ENCODE measurements around the gene ZDHHC8.

Gene ZDHHC8

DNA sequence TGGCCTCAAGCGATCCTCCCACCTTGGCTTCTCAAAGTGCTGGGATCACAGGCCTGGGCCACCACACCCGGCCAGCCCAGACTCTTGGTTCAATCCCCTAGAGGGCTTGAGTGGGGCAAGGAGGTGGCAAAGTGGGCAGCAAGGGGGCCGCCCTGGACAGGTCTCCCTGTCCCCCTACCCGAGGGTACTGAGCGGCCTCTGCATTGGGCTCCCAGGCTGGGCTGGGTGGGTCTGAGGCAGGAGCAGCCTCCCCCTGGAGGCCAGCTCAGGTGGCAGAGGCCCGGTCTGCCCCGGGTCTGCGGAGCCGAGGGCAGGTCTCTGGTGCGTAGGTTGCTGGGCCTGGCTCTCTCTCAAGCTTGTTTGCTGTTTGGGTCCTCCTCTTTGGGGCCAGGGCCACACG lies 41.6 kb downstream of the ZDHHC8 start:
- no peak for TF ChIP-seq CTCF (IDR thresholded peaks at IDR 0.05; ENCODE audit: insufficient read depth, low read length, poor library complexity, severe bottlenecking)
- H3K27me3 ChIP-seq (replicated peaks; ENCODE audit: control insufficient read depth, insufficient read depth, low read length): no peaks in the 10 kb centered on the region; the same call in 1 of the 2 replicates
- H3K36me3 ChIP-seq (ENCODE audit: control insufficient read depth, insufficient read depth, low read length): no peaks in the 10 kb centered on the region
- no peak for DNase-seq (ENCODE audit: extremely low read depth, insufficient read length)
- H3K4me3 ChIP-seq (replicated peaks; ENCODE audit: low read depth, low read length): no peak overlapping the region

DNA sequence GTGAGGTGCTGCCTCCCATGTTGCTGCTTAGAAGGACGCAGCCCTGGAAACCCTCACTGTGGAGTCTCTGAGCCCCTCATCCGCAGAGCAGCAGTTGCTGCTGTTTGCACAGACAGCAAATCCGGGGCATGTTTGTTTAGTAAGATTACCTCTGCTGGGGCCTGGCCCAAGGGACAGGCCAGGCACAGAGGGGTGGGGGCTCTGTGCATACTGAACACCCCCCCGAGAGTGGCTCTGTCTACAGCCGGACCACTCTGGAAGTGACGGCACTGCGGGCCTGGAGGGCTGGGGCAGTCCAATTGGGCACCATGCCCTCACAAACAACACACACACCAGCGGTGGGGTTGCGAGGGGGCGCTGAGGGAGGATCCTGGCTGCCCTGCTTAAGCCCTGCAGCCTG lies 42.2 kb downstream of the ZDHHC8 start:
- no peaks in the 10 kb centered on the region for H3K36me3 ChIP-seq (ENCODE audit: control insufficient read depth, insufficient read depth, low read length)
- no peak for TF ChIP-seq CTCF (IDR thresholded peaks at IDR 0.05; ENCODE audit: insufficient read depth, low read length, poor library complexity, severe bottlenecking)
- no peaks in the 10 kb centered on the region; the same call in 1 of the 2 replicates for H3K27me3 ChIP-seq (replicated peaks; ENCODE audit: control insufficient read depth, insufficient read depth, low read length)
- no peak overlapping the region for H3K4me3 ChIP-seq (replicated peaks; ENCODE audit: low read depth, low read length)
- DNase-seq (ENCODE audit: extremely low read depth, insufficient read length): no peak

GRCh38 chr22:20174785-20175596 lies 43.4 kb downstream of the ZDHHC8 start:
- H3K36me3 ChIP-seq (ENCODE audit: control insufficient read depth, insufficient read depth, low read length): no peaks in the 10 kb centered on the region
- peak; percentile 13 for TF ChIP-seq CTCF (IDR thresholded peaks at IDR 0.05; ENCODE audit: insufficient read depth, low read length, poor library complexity, severe bottlenecking)
- H3K27me3 ChIP-seq (replicated peaks; ENCODE audit: control insufficient read depth, insufficient read depth, low read length): no peaks in the 10 kb centered on the region; the same call in 1 of the 2 replicates
- no peak overlapping the region for H3K4me3 ChIP-seq (replicated peaks; ENCODE audit: low read depth, low read length)
- DNase-seq (ENCODE audit: extremely low read depth, insufficient read length): no peak

DNA sequence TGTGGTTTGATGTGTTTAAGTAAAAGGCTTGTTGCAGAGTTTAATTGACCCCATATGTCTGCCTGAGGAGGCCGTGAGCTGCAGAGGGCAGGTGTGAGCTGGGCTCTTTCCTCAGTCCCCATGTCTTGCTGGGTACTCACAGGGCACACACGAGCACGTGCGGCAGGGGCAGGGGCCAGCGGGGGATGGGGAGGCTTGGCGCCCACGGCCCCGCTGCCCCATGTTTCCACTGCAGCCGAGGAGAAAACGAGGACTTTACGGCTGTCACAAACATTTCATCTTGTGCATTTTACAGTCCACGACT lies 43.9 kb downstream of the ZDHHC8 start:
- DNase-seq (ENCODE audit: extremely low read depth, insufficient read length): no peak
- no peak for TF ChIP-seq CTCF (IDR thresholded peaks at IDR 0.05; ENCODE audit: insufficient read depth, low read length, poor library complexity, severe bottlenecking)
- H3K27me3 ChIP-seq (replicated peaks; ENCODE audit: control insufficient read depth, insufficient read depth, low read length): no peaks in the 10 kb centered on the region; the same call in 1 of the 2 replicates
- H3K36me3 ChIP-seq (ENCODE audit: control insufficient read depth, insufficient read depth, low read length): no peaks in the 10 kb centered on the region
- H3K4me3 ChIP-seq (replicated peaks; ENCODE audit: low read depth, low read length): no peak overlapping the region

DNA sequence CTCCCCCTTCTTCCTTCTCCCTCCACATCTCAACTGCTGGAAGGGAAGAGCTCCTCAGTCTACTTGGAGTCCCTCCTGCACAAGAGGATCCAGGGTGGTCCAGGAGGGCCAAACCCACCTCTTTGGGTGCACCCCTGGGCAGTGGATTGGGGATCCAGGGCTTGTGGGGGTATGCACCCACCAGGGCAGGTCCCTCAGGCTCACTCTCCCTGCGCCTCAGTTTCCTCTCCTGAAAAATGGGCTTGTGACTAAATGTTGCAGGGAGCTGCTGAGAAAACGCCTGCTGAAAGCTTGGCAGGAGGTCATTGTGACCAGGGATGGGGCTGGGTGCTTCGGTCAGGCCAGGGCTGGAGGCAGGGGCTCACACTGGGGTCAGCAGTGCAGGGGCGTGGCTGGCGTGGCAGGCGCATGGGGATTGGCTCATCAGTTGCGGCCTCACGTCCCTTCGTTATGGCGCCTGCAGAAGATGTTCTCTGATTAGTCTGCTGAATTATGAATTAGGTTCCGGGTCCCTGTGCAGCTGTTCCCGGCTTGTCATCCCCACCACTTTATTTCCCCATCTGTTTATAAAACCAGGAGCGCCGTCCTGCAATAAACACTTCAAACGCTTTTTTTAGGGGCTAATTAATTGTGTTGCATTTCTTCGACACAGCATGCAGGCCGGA lies 44.9 kb downstream of the ZDHHC8 start:
- TF ChIP-seq CTCF (IDR thresholded peaks at IDR 0.05; ENCODE audit: insufficient read depth, low read length, poor library complexity, severe bottlenecking): no peak
- Histone ChIP-seq H3K4me3 (replicated peaks; ENCODE audit: low read depth, low read length) (no peak overlapping the region), H3K36me3 (ENCODE audit: control insufficient read depth, insufficient read depth, low read length) (no peaks in the 10 kb centered on the region), H3K27me3 (replicated peaks; ENCODE audit: control insufficient read depth, insufficient read depth, low read length) (no peaks in the 10 kb centered on the region; the same call in 1 of the 2 replicates)
- DNase-seq (ENCODE audit: extremely low read depth, insufficient read length): no peak
